GM18519 (cell line): ENCODE results near the gene PSMD5.
"Not testable (repeated sequence)": the region's sequence is repeated elsewhere in the genome, so short reads cannot be mapped to it uniquely, and the experiment has no call there.

Experiments
- ATAC-seq: cut with Tn5 transposase; IDR thresholded peaks from one replicate; pipeline ENCODE4 v1.9.1; 2021; ENCODE audit warnings: mild to moderate bottlenecking, moderate library complexity; ENCODE audit not compliant: unreplicated experiment, low FRiP score

Gene PSMD5

DNA sequence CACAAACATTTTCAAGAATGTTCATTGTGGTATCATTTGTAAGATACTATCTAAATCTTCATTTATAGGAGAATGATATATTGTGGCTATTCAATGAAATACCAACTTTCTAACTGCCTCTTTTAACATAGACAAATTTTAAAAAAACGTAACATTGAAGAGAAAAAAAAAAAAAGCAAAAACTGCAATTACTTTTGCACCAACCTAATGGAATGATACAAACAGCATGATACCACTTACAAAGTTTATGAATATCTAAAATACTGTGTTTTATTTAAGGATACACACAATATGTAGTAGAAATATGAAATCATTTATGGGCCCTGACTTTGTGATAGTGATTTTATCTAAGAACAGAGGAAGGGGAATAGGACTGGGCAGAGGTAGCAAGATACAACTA is 24.1 kb downstream of the PSMD5 start:
- no peak for ATAC-seq

DNA sequence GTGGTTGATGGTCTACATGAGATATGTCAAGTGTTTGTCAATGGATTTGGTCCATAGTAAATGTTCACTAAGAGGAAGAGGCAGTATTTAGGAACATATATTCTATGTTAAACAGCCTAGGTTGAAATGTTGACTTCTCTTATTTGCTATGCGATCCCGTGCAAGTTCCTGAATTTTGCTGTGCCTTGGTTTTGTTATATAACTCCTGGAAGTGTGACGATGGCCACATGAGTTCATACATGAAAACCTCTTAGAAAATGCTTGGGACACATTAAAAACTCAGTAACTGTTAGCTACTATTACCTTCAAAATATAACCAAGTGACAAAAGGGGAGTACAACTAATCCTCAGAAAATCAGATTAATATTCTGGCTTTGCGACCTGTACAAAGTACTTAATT is 27.6 kb downstream of the PSMD5 start:
- no peak for ATAC-seq

DNA sequence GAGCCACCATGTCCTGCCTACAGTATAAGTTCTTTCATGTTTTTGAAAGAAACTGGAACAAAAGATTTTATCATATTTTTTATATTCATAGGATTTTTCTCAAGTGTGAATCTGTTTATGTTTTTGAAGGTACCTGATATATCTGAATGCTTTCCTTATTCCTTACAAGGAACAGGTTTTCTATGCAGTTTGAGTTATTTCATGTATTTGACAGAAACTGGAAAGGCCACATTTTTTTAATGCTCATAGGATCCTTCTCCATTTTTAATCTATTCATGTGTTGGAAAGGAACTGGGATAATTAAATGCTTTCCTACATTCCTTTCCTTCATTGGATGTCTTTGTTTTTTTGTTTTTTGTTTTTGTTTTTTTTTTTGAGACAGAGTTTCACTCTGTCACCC is 33.8 kb downstream of the PSMD5 start:
- ATAC-seq: no peak

DNA sequence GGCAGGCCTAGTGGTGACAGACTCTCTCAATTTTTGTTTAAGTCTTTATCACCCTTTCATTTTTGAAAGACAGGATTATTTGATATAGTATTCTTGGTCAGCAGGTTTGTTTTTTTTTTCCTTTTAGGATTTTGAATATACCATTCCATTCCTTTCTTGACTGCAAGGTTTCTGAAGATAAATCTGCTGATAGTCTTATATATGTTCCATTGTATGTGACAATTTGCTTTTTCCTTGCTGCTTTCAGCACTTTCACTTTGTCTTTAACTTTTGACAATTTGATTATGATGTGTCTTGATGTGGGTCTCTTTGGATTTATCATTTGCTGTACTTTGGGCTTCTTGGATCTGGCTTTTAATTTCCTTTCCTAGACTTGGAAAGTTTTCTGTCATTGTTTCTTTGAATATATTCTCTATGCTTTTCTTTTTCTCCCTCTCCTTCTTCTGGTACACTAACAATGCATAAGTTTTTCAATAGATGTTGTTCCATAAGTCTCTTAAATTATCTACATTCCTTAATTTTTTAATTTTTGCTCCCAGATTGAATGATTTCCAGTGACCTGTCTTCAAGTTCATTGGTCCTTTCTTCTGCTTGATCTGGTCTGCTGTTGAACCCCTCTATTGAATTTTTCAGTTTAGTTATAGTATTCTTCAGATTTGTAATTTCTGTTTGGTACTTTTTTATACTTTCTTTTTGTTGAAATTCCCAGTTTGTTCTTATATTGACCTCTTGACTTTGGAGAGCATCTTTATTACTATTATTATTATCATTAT is 34.9 kb downstream of the PSMD5 start:
- no peak for ATAC-seq

DNA sequence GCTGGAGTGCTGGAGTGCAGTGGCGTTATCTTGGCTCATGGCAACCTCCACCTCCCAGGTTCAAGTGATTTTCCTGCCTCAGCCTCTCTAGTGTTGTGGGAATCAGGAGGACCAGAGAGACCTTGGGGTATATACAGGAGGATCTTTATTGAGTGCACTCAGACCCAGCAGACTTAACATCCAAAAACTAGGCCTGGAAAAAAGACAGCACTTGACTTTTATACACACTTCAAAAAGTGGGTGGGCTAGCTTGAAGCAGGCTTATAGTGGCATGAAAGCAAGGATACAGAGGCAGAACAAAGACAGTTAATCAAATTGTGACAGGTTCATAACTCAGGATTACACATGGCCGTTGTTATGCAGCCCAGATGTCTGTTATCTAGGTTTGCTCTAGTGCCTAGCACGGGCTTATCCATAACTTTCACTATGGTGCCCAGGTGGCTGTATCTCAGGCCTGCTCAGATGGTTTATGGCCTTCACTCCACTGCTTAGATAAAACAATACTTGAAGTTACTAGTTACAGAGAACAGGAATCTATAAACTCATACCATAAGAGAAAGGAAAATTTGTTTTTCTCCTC is 37.8 kb downstream of the PSMD5 start:
- not testable (repeated sequence) for ATAC-seq

DNA sequence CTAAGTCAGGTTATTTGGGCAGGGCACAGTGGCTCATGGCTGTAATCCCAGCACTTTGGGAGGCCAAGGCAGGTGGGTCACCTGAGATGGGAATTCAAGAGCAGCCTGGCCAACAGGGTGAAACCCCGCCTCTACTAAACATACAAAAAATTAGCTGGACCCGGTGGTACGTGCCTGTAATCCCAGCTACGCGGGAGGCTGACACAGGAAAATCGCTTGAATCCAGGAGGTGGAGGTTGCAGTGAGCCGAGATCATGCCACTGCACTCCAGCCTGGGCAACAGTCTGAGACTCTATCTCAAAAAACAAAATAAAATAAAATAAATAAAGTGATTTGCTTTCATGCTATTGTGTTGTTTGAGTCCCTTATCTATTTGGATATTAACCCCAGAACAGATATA is 41.3 kb downstream of the PSMD5 start:
- ATAC-seq: no peak

DNA sequence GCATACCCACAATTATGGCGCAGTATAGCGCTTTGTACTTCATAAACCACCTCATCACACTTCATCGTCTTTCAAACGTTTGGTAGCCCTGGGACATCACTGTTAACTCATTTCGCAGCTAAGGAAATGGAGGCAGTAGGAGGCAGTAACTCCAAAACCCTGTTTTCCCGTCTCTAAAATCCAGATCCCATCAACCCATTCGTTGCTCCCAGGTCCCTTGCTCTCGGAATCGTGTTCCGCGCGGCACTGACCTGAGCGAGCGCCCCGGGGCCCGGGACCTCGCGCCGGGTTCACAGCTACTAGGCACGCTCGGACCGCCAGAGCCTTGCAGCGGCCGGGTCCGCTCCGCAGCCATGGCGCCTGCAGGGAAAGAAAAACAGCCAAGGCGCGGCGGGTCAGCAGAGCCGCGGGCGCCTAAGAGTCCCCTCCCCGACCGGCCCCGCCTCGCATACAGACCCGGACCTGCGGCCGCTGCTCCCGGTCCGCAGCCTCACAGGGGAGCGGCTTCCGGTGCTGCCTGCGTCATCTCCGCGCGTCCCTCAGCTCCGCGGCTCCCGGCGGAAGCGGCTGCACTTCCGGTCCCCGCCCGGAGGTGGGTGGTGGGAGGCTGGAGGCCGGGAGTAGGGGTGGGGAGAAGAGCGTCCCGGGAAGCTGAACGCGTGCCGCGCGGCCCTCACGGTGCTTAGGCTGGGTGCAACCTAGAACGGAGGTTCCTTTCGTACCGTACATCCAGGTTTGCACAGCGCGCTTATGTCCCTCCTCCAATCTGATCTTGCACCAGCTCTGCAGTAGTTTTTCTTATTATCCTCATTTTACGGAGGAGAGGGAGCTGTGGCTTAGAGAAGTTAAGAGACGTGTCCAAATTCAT is 49.6 kb downstream of the PSMD5 start, which contains the start of gene FBXW2:
FBXW2 (minus strand) TSS at position 519 of the 868 bp plus-strand sequence. CDS start 5,158 bp downstream, outside the sequence.
- peak; percentile 76 for ATAC-seq

DNA sequence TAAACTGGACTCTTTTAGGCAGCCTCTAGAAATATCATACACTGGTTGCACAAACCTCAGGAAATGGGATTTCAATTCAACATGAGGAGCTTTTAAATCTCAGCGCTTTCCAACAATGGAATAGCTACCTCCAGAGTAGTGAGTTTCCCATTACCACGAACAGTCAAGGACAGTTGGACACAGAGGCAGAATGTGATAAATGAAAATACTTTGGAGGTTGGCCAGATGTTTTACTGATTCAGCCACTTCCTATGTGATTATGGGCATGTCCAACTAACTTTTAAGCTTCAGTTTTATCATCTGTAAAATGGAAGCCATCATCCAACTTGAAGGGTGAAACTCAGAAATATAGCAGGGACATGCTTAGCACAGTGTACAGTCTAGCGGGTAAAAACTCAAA is 51.6 kb downstream of the PSMD5 start:
- ATAC-seq: no peak

DNA sequence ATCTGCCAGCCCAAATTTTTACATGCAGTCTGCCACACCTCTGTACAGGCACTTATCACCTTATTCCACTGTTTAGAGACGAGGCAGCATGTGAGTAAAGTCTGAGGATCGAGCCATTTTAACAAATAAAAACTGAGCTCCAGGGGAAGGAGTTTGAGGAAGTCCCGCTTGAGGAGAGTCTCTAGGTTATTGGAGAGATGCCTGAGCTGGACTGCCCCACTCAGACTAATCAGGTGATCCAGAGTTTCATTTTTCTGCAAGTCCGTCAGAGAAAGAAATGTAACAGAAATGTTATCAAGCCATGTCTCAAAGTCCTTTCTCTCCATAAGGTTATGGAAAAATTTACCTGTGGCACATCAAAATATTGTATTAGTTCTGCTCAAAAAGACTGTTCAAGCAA is 54.8 kb downstream of the PSMD5 start:
- no peak for ATAC-seq

DNA sequence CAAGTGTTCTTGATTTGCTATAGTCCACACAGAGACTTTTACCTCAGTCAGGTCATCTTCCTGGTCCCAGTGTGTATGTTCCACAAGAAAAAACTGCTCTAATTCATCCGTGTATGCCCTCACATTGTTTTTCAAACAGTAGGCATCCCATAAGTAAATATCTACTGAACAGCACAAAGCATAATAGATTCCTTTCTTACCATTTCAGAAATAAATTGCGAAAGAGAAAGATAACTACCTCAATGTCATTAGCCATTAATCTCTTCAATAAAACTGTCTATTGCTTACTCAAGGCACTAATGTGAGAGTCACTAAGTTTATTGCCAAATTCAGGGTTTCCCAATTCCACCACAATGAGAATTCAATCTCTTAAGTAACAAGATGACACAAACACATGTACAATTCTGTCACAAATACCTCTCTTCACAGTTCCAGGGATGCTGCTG is 59.1 kb downstream of the PSMD5 start:
- ATAC-seq: no peak

DNA sequence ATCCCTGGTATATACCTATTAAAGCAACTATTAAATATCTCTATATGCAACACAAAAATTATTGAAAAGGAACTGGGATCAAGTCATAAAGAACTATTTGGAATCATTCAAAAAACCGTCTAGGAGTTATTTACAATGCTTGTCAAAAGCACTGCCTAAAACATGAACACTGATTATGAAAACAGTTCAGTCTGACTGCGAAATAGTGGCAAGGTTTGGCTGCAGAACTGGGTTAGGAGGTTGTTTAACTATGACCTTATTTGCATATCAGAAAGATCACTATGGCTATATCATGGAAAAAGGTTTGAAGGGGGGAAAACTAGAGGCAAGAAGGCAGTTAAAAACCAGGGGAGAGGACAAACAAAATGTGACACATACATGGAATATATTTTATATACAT is 61.5 kb downstream of the PSMD5 start:
- ATAC-seq: no peak

DNA sequence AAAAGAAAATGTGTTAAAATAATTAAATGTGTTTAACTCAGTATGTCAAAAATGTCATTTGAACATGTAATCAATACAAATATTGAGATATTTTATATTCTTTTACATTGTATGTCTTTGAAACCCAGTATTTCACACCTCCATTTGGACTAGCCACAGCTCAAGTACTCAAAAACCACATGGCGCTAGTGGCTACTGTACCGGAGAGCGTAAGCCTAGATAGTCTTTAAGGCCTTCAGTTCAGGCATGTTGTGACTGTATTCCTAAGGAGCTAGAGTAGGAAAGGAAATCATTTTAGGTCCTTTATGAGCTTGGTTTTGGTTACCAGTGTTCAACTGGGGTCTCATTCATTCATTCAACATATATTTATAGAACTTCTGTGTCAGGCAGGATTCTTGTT is 62.4 kb downstream of the PSMD5 start:
- ATAC-seq: no peak

DNA sequence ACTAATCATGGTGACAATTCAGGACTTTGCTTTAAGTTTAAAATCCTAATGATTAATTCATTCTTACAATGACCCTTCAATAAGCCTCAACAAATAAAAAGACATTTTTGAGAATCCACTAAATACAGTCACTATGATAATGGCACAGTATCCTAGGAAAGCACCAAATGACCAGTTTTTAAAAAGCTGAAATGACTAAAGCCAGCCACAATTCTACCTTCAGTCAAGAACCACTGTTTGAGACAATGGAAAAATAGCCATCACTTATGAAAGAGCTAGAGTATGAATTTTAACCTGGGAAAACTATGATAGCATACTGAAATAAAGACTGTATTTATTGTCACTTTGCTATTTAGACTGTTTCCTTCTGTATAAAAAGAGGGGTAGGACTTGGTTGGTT is 63.5 kb downstream of the PSMD5 start:
- ATAC-seq: no peak

DNA sequence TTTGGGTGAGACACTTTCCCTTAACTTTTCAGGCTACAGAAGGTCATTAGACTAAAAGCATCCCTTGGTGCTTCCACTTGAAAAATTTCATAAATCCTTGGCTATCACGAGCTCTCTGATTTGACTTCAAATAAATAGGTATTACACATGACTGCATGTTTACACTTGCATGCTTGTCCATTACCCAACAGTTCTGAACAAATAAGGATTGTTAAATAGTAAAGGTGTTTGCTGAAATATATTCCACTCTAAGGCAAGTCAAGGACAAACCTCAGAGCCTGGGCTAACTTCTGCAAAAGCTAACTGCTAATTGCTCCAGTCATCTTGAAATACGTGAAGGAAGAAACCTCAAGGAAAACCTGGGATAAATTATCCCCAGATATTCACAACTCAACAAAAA is 64.0 kb downstream of the PSMD5 start:
- no peak for ATAC-seq

DNA sequence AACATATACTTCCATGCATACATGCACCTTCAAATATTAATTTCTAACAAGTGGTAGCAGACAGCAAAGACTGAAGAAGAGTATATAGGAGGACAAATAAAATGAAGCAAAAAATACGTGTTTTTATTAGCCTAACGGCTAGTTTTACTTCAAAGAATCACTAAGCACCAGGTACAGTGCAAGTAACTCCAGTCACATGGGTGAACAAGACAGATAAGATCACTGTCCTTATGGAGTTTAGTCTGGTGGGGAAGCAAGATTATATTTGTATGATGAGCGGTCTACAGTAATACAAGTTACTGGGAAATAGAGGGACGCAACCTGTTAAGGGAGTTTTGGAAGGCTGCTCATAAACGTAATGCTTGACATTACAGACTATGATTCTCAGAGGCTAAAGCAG is 65.5 kb downstream of the PSMD5 start:
- ATAC-seq: no peak

DNA sequence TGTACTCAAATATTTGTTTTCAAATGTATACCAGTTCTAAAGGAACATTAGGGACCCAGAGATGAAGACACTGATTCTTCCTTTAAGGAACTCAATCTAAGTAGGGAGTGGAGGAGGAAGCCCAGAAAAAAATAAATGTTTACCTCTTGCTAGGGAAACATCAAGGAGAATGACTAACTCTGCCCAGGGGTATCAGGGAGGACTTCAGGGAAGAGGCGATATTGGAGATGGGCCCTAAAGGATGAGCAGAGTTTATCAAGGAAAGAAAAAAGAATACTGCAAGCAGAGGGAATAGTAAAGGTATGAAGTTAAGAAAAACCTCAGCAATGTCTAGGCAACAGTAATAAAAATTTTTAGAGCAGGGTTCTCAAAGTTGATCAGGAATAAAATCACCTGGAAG is 65.9 kb downstream of the PSMD5 start:
- ATAC-seq: no peak

DNA sequence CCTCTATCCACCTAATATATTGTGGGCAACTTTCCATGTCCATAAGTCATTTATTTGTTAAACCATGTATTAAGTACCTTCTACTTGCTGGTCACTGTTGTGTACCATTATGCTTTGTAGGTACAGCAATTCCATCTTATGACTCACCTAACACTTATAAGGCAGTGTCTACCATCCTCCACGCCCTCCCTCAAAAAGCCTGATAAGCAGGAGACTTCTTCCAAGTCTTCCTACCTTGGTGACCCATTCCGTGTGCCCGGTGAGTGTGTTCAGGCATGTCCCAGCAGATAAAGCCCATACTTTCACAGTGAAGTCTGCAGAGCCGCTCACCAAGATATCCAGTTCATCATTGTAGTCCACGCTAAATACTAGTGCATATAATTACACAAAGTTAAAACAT is 66.9 kb downstream of the PSMD5 start:
- no peak for ATAC-seq

DNA sequence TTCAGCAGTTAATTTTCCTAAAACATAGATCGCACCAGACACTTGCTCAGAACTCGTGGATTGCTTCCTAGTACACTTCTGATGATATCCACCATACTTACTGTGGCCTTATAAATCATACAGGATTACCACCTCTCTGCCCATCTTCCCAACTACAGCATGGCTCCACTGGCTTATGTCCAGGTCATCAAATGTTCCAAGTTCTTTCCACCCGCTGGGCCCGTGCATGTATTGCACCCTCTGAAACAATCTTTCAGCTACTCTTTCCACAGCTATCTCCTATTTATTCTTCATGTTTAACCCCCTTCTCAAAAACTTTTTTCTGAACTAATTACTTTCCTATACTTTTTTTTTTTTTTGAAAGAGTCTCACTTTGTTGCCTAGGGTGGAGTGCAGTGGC is 68.0 kb downstream of the PSMD5 start:
- ATAC-seq: no peak

DNA sequence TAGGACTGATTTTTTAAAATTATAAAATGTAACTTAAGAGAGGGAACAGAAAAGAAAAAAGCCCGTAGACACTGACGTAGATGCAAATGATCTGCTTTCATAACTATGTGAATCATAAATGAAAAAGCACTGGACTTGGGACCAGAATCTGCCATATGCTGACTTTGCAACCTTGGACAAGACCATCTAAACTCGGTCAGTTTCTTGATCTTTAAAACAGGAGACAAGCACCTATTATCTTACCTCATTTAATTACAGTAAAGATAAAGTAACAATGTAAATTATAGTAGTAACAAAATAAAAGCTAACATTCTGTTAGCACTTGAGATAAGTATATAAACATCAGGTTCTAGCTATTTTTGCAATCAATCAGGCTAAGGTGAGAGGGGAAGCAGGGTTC is 69.5 kb downstream of the PSMD5 start:
- ATAC-seq: no peak

DNA sequence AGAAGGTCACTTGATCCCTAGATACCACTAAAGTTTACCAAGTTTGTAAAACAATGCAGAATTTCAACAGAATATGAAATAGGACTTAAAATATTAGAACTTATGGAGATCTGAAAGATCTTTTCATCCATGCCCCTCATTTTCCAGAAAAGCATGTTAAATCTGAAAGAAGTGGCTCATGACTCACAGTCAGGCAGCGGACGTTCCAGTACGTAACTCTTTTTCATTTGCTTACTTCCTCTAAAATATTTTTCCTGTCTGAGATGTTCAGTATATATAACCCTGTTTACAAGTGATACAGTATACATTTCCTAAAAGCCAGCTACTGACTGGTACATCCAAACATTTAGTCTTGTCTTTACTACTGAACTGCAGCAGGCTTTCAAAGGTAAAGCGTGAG is 71.8 kb downstream of the PSMD5 start:
- ATAC-seq: no peak

DNA sequence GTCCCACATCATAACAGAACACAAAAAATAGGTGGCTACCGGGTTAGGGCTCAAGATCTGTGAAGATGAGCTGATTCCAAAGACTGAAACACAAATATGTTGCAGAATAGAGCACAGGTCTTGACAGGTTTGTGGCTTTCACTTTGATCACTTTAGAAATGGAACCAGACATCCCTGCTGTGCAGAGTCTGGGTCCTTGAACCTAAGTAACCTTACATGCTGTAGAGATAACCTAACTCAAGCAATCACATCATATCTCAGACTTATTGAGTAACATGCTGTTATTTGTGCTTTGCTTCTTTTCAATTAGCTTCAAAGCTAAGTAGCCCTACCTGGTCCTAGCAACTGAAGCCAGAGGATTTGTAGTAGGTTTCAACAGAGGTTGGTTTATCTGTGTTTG is 73.8 kb downstream of the PSMD5 start:
- no peak for ATAC-seq
